ENCODE results near the gene SLC6A18. TPM values are rescaled to one million over a fixed set of nuclear protein-coding genes. Genes with fewer than 3 reads are reported as not detected.

The SLC6A18 gene
- total and polyA plus RNA-seq, 2 donors (not counting 1 experiment from before 2014, with no cell fraction given), result not detected

DNA sequence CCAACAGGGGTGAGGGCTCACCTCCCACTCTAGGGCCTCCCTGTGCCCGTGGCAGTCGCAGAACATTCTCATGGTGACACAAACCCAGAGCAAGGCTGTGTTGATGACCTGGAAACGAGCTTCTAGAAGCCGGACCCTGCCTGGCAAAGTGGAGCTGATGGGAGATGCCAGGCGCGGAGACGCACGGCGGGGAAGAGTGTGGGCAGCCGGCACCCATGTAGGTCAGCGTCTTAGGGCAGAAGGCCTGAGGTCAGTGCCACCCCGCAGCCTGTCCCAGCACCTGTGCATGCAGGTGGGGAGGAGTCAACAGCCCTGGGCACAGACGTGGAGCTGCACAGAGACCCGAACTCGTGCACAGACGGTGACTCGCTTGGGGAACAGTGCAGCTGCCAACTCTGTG, 5.4 kb downstream of the SLC6A18 start:
- no peak for DNase-seq (ENCODE audit: low read depth in 2 of 2)
- Histone ChIP-seq H3K27ac (ENCODE audit: insufficient read depth, low read length) (no peak overlapping the region), H3K4me3 (replicated peaks in 1 of 4; ENCODE audit: control extremely low read depth in 1 of 4, insufficient read depth in 1 of 4, low read depth in 3 of 4, low read length in 4 of 4) (no peak overlapping the region), H3K27me3 (ENCODE audit: control insufficient read depth, insufficient read depth, low read length) (no peaks in the 10 kb centered on the region), H3K4me2 (ENCODE audit: extremely low read depth, insufficient read depth, low read length) (no peak overlapping the region), H3K79me2 (ENCODE audit: control insufficient read depth, insufficient read depth, low read length) (no peaks in the 10 kb centered on the region), H3K36me3 (ENCODE audit: control insufficient read depth, insufficient read depth, low read length) (no peaks in the 10 kb centered on the region), H3K4me1 (ENCODE audit: control insufficient read depth, extremely low read depth, insufficient read depth, low read length) (no peaks in the 10 kb centered on the region), H3K9ac (ENCODE audit: insufficient read depth, low read length) (no peak overlapping the region), H4K20me1 (ENCODE audit: control insufficient read depth, extremely low read depth, insufficient read depth, low read length) (no peaks in the 10 kb centered on the region), H3K9me3 (ENCODE audit: control insufficient read depth, insufficient read depth, low read depth, low read length) (no peaks in the 10 kb centered on the region), H2AFZ (ENCODE audit: low read length) (no peak overlapping the region)
- TF ChIP-seq EZH2 (IDR thresholded peaks at IDR 0.05; ENCODE audit: low read length, missing control alignments) (no peak), CTCF (conservative IDR thresholded peaks at IDR 0.05 in 1 of 2, IDR thresholded peaks at IDR 0.05 in 1 of 2; ENCODE audit: low read depth in 1 of 2, low read length in 2 of 2) (no peak)

DNA sequence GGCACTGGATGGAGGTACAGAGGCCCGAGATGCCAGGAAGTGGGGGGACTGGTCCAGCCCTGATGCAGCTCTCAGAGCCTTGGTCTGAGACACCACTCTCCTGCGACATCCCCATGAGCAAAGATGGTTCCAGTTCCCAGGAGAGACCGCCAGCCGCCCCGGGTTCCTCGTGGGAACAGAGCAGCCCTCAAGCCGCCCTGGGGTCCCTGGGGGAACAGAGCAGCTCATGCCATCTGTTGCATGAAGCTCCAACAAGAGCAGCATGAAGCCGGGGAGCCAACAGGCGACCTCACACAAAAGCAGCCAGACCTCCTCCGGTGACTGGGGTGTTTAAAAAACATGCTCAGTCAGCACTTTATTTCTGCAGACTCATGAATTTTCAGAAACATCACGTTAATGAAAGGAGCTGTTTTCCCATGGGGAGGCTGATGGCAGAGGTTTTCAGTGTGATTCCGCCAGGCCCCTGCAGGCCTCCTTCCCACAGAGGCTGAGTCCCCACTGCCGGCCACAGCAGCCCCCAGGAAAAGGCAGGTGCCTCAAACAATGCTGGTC, 6.2 kb downstream of the SLC6A18 start:
- H3K79me2 ChIP-seq (ENCODE audit: control insufficient read depth, insufficient read depth, low read length), result no peaks in the 10 kb centered on the region
- TF ChIP-seq CTCF (conservative IDR thresholded peaks at IDR 0.05 in 1 of 2, IDR thresholded peaks at IDR 0.05 in 1 of 2; ENCODE audit: low read depth in 1 of 2, low read length in 2 of 2), result no peak
- no peak for TF ChIP-seq EZH2 (IDR thresholded peaks at IDR 0.05; ENCODE audit: low read length, missing control alignments)

DNA sequence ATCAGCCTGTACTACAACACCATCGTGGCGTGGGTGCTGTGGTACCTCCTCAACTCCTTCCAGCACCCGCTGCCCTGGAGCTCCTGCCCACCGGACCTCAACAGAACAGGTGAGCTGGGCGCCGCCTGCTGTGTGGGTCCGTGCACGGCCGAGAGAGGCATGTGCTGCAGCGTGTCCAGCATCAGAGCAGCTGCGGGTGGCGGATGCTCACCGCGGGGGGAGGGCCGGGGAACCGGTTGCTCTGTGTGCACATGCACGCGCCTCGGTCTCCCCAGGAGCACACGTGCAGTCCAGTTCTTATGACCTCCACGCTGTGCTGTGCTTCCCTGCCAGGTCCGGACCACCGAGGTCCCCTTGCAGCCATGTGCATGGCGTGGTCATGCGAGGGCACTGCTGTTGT, 7.6 kb downstream of the SLC6A18 start:
- Histone ChIP-seq H3K9ac (ENCODE audit: insufficient read depth, low read length) (no peak overlapping the region), H3K27me3 (ENCODE audit: control insufficient read depth, insufficient read depth, low read length) (no peaks in the 10 kb centered on the region), H3K79me2 (ENCODE audit: control insufficient read depth, insufficient read depth, low read length) (no peaks in the 10 kb centered on the region), H3K36me3 (ENCODE audit: control insufficient read depth, insufficient read depth, low read length) (no peaks in the 10 kb centered on the region), H3K4me1 (ENCODE audit: control insufficient read depth, extremely low read depth, insufficient read depth, low read length) (no peaks in the 10 kb centered on the region), H3K27ac (ENCODE audit: insufficient read depth, low read length) (no peak overlapping the region), H4K20me1 (ENCODE audit: control insufficient read depth, extremely low read depth, insufficient read depth, low read length) (no peaks in the 10 kb centered on the region), H3K4me2 (ENCODE audit: extremely low read depth, insufficient read depth, low read length) (no peak overlapping the region), H3K4me3 (replicated peaks in 1 of 4; ENCODE audit: control extremely low read depth in 1 of 4, insufficient read depth in 1 of 4, low read depth in 3 of 4, low read length in 4 of 4) (no peak overlapping the region), H3K9me3 (ENCODE audit: control insufficient read depth, insufficient read depth, low read depth, low read length) (no peaks in the 10 kb centered on the region), H2AFZ (ENCODE audit: low read length) (no peak overlapping the region)
- TF ChIP-seq CTCF (conservative IDR thresholded peaks at IDR 0.05 in 1 of 2, IDR thresholded peaks at IDR 0.05 in 1 of 2; ENCODE audit: low read depth in 1 of 2, low read length in 2 of 2) (no peak), EZH2 (IDR thresholded peaks at IDR 0.05; ENCODE audit: low read length, missing control alignments) (no peak)
- DNase-seq (ENCODE audit: low read depth in 2 of 2), result no peak

More for the DNA sequence above, 6.2 kb downstream of the SLC6A18 start:
- Histone ChIP-seq H3K4me1 (ENCODE audit: control insufficient read depth, extremely low read depth, insufficient read depth, low read length) (no peaks in the 10 kb centered on the region), H3K4me3 (replicated peaks in 1 of 4; ENCODE audit: control extremely low read depth in 1 of 4, insufficient read depth in 1 of 4, low read depth in 3 of 4, low read length in 4 of 4) (no peak overlapping the region), H3K27ac (ENCODE audit: insufficient read depth, low read length) (no peak overlapping the region), H3K27me3 (ENCODE audit: control insufficient read depth, insufficient read depth, low read length) (no peaks in the 10 kb centered on the region), H3K4me2 (ENCODE audit: extremely low read depth, insufficient read depth, low read length) (no peak overlapping the region), H3K9me3 (ENCODE audit: control insufficient read depth, insufficient read depth, low read depth, low read length) (no peaks in the 10 kb centered on the region), H3K36me3 (ENCODE audit: control insufficient read depth, insufficient read depth, low read length) (no peaks in the 10 kb centered on the region), H2AFZ (ENCODE audit: low read length) (no peak overlapping the region), H3K9ac (ENCODE audit: insufficient read depth, low read length) (no peak overlapping the region), H4K20me1 (ENCODE audit: control insufficient read depth, extremely low read depth, insufficient read depth, low read length) (no peaks in the 10 kb centered on the region)
- no peak for DNase-seq (ENCODE audit: low read depth in 2 of 2)

All from fibroblast of lung (primary cell).